Posterior vena cava (tissue), 2 donors: Measurements from ENCODE around the gene GPR152. TPM values are rescaled to one million over a fixed set of nuclear protein-coding genes. Genes with fewer than 3 reads are reported as not detected.
"Not testable (repeated sequence)": the region's sequence is repeated elsewhere in the genome, so short reads cannot be mapped to it uniquely, and the experiment has no call there.

Experiments used
- DNase-seq: peaks from one replicate; pipeline ENCODE4 v3.0.0-alpha.2; 2020; ENCODE audit warnings: low spot score
- intact Hi-C, 2 donors: fragments of 100-400 bp; cut with DNase I; formaldehyde crosslinking; loops; one replicate each; pipeline versions ENCODE4 v1.14.1 to v1.14.2; 2022 to 2023
- total RNA-seq, 2 donors: library from RNA; stranded (reverse); fragmentation: NEBNext Ultra II Directional; extraction: Animal tissue kit (Norgen Biotek cat#: 25700); gene quantifications; one replicate each; pipeline ENCODE4 v1.2.1, GENCODE V29; 2021
- donor health status: DM: yes; HTN: yes; CAD: no.
- donor health status: DM: yes; HTN: yes; CAD: no.

The GPR152 gene
- total RNA-seq, 2 donors from 2014 or later = not detected

DNA sequence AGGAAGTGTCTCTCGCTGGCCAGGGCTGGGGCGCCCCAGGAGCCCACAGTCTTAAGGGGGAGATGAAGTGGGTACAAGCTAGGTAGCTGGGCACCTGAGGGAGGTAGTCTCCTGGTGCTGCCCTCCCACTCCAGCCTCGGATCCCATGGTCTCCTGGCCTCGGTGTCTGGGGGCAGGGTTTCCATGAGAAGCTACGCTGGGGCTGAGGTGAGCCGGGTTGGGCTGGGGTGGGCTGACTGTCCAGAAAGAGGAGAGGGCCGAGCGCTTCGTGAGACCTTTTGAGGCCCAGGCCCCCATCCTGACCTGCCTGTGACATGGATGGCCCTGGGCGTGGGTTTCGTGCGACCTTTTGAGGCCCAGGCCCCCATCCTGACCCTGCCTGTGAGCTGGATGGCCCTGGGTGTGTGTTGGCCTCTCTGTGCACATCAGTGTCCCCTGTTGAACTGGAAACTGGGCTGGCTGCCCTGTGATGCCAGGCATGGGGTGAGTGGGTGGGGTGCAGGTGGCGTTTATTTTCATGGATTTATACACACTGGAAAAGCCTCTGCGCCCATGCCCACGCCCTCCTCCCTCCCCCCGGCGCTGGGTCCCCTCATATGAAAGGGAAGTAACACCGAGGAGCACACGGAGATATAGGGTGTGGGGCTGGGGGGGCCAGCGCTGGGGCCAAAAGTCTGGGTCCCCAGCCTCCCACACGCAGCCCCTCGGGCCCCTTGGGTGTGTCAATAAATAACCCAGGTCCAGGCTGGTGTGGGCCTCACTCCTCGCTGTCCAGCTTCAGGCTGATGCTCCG lies 38.9 kb upstream of the GPR152 start:
- intact Hi-C loops = no loop called here
- DNase-seq = no peak

DNA sequence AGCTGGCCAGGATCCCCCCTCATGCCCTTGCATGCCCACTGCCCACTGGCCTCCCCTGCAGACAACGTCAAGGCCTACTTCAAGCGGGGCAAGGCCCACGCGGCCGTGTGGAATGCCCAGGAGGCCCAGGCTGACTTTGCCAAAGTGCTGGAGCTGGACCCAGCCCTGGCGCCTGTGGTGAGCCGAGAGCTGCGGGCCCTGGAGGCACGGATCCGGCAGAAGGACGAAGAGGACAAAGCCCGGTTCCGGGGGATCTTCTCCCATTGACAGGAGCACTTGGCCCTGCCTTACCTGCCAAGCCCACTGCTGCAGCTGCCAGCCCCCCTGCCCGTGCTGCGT lies 38.2 kb upstream of the GPR152 start:
- DNase-seq = no peak
- intact Hi-C loops = no loop called here

DNA sequence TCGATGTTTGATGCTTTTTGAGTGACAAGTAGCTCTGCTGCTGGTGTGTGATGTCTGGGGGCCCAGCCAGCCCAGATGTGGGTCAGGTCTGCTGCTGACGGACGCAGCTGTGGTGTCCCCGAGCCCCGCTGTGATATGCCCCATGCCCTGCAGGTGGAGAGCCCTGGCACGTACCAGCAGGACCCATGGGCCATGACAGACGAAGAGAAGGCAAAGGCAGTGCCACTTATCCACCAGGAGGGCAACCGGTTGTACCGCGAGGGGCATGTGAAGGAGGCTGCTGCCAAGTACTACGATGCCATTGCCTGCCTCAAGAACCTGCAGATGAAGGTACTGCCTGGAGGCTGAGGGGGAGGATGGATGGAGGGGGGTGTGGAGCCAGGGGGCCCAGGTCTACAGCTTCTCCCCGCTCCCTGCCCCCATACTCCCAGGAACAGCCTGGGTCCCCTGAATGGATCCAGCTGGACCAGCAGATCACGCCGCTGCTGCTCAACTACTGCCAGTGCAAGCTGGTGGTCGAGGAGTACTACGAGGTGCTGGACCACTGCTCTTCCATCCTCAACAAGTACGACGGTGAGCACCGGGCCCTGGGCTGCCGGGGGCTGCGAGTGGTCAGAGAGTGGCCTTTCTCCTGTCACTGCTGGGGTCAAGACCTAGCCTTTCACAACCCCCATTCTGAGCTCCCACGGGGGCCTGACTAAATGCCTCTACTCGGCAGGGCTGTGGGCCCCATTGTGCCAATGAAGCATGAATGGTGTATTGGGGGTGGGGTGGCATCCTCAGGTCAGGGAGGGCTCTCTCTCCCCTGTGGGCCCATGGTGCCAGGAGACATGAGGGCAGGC lies 37.6 kb upstream of the GPR152 start:
- intact Hi-C loops = no loop called here
- DNase-seq = no peak

DNA sequence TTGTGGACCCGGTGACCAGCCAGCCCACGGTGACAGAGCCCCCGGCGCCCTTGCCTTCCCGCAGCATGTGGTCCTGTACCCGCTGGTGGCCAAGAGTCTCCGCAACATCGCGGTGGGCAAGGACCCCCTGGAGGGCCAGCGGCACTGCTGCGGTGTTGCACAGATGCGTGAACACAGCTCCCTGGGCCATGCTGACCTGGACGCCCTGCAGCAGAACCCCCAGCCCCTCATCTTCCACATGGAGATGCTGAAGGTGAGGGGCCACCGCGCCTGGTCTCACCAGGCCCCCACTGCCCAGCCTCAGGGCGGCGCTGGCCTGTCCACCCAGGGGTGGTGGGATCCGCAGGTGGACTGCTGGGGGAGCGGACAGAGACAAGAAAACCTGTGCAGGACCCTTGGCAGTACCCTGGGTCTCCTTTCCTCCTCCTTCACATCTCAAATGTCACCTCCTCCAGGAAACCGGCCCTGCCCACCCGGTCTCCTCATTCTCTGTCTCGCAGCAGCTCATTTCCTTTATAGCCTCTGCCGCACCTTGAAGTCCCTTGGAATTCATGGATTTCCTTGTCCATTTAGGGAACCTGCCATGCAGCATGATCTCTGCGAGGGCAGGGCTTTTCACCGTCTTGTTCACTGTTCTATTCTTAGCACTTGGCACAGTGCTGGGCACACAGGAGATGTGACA lies 36.8 kb upstream of the GPR152 start:
- intact Hi-C loops = no loop called here
- no peak for DNase-seq

DNA sequence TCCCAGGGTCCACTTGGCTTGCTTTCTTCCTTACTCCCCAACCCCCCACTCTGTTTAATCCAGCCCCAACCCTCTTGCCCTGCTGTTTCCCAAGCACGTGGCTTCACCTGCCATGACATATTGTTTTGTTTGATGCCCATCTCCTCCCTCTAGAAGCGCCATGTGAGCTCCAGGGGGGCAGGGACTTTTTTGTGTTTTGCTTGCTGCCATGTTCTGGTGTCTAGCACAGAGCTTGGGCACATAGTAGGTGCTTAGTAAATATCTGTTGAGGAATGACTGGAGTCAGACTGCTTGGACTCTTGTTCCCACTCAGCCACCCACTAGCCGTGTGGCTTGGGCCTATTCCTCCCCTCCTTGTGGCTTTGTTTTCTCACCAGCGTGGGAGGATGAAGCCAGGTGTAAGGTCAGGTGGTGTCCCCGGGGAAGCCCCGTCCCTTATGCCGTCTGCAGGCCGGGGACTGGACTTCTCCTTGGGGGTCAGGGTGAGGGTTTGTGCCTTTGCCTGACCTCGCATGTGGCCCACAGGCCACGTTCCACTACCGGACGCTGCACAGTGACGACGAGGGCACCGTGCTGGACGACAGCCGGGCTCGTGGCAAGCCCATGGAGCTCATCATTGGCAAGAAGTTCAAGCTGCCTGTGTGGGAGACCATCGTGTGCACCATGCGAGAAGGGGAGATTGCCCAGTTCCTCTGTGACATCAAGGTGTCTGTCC lies 34.1 kb upstream of the GPR152 start:
- DNase-seq = no peak

DNA sequence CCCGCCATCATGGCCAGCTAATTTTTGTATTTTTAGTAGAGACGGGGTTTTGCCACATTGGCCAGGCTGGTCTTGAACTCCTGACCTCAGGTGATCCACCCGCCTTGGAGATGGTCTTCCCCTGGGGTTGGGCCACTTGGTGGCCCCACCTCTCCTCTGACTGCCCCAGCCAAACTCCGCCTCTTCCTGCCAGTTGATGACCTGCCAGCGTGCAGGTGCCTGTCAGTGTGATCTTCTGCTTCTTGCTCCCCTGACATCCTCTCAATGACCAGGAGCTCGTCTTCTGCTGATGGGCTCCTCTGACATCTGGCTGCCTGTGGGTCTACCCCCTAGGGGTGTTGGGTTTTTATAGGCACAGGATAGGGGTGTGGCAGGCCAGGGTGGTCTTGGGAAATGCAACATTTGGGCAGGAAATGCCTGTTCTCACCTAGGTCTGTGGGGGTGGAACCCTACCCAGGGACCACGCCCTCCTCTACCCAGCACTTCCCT lies 33.4 kb upstream of the GPR152 start:
- intact Hi-C loops, DNase-seq: not testable (repeated sequence)

More for the DNA sequence above, 34.1 kb upstream of the GPR152 start:
- intact Hi-C loops = no loop called here

DNA sequence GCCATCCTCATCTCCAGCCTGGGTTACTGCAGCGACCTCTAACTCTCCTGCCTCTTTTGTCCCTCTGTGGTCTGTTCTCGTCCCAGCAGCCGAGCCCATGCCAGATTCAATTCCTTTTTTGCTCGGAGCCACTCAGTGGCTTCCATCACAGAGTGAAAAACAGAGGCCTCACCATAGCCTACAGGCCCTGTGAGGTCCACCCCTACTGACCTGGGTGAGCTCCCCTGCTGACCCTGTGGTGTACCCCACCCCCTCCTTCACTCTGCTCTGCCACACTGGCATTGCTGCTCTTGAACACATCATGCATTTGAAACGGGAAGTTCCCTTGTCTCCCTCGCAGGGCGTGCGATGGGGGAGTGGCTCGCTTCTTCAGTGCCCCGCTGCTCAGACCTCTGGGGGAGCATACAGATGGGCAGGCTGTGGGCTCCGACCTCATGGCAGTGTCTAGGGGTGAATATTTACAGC lies 32.4 kb upstream of the GPR152 start:
- no peak for DNase-seq
- intact Hi-C loops = no loop called here

DNA sequence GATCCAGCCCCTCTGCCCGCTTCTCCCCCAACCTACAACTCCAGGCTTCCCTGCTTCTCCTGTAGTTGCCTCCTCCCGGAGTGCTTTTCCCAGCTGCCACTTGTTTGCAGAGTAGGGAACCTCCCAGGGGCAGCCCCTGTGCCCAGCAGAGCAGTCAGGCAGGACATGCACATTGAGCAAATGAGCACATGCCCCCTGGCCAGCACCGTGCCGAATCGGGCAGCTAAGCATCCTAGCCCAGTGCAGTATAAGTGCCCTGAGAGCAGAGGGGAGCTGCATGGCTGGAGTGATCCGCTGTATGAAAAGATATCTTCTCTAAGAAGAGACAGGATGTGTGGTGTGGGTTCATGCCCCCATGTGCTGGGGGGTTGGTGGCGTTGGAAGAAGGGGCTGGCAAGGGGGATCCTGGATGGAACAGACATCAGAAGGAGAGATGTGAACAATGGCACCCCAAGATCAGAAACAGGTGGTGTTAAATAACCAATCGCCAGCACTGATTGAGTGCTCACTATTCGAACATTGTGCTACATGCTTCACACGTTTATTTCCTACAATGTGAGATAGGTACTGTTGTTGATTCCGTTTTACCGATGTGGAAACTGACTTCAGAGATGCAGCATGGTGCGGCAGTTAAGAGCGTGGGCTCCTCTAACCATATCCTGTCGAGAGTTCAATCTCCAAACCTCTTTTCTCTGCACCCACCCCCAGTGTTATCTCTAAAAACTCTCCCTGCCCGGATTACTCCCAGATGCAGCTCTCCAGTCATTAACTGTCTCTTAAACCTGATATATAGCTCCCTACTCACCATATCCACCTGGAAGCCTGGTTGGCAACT lies 31.5 kb upstream of the GPR152 start:
- intact Hi-C loops = no loop called here
- DNase-seq = no peak

DNA sequence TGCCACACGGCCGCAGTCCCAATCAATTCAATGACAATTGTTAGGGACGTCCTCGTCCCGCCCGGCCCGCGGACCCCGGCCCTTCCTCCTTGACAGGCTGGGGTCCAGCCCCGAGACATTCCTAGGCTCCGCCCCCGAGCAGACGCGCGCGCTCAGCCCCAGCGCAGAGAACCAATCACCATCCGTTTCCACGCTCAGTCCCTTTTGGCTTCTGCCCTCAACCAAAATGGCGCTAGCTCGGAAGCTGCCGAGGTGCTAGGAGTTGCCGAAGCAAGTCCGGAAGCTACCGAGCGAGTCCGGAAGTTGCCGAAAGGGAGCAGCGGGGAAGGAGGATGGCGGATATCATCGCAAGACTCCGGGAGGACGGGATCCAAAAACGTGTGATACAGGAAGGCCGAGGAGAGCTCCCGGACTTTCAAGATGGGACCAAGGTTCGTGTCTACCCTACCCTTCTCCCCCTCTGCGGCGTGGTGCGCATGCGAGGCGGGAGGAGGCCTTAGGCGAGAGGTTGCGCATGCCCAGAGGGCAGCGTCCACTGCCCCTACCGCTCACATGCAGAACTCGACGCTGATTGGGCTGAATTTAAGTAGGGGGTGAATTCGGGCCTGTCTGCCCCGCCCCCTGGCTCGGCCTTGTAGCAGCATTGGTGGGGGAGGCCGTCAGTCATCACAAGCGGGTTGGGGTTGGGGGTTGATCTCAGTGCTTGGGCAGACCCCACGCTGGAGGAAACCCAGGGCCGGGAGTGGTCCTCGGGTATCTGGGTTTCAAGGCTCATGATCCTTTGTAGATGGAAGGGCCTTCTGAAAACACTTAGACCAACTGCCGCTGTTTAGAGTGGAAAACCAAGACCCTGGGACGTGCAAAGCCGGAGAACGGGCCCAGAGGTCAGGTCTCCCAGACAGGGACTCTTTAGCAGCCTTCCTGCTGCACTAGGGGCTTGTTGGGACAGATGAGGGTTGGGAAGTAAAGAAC lies 30.6 kb upstream of the GPR152 start, which contains the start of gene AIP:
AIP (plus strand) TSS at position 200 of the 972 bp plus-strand sequence; CDS start at position 333, 133 bp downstream.
- intact Hi-C loops = no loop called here
- peak; percentile 99 for DNase-seq

DNA sequence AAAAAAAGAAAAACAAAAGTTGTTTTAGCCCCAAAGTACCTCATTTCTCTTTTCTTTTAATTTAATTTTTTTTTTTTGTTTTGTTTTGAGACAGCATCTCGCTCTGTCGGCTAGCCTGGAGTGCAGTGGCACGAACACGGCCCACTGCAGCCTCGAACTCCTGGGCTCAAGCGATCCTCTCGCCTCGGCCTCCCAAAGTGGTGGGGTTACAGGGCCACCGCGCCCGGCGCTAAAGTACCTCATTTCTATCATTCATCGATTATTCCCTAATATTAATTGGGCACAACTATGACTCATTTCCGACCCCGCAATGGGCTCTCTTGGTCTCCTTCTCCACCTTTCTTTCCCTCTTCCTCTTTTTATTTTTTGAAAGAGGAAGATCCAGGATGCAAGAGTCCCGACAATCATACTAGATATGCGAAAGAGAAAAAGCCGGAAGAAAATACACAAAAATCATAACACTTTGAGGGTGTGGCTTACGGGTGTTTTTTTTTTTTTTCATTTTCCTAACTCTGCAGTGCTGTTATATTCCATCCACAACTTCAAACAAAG lies 29.8 kb upstream of the GPR152 start:
- intact Hi-C loops = no loop called here
- DNase-seq = no peak

DNA sequence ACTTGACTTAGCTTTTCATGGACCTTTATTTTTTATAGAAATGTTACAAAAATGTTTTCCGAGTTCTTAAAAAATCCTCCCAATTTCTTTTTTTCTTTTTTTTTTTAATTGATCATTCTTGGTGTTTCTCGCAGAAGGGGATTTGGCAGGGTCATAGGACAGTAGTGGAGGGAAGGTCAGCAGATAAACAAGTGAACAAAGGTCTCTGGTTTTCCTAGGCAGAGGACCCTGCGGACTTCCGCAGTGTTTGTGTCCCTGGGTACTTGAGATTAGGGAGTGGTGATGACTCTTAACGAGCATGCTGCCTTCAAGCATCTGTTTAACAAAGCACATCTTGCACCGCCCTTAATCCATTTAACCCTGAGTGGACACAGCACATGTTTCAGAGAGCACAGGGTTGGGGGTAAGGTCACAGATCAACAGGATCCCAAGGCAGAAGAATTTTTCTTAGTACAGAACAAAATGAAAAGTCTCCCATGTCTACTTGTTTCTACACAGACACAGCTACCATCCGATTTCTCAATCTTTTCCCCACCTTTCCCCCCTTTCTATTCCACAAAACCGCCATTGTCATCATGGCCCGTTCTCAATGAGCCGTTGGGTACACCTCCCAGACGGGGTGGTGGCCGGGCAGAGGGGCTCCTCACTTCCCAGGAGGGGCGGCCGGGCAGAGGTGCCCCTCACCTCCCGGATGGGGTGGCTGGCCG lies 25.0 kb upstream of the GPR152 start:
- DNase-seq, intact Hi-C loops: not testable (repeated sequence)

DNA sequence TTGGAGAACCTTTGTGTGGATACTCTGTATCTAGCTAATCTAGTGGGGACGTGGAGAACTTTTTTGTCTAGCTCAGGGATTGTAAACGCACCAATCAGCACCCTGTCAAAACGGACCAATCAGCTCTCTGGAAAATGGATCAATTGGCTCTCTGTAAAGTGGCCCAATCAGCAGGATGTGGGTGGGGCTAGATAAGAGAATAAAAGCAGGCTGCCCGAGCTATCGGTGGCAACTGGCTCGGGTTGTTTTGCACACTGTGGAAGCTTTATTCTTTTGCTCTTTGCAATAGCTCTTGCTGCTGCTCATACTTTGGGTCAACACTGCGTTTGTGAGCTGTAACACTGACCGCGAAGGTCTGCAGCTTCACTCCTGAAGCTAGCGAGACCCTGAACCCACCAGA lies 24.2 kb upstream of the GPR152 start:
- DNase-seq, intact Hi-C loops: not testable (repeated sequence)

DNA sequence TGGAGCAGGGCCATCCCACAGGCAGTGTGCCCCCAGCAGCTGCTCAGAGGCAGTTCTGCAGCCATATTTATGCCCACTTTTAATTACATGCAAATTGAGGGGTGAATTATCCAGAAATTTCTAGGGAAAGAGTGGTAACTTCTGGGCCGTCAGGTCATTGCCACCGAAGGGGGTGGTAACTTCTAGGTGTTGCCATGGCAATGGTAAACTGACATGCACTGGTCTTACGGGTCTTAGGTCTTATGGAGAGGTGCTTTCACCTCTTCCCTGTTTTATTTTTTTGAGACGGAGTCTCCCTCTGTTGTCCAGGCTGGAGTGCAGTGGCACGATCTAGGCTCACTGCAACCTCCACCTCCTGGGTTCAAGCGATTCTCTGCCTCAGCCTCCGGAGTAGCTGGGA lies 20.4 kb upstream of the GPR152 start:
- no peak for DNase-seq
- intact Hi-C loops = no loop called here

DNA sequence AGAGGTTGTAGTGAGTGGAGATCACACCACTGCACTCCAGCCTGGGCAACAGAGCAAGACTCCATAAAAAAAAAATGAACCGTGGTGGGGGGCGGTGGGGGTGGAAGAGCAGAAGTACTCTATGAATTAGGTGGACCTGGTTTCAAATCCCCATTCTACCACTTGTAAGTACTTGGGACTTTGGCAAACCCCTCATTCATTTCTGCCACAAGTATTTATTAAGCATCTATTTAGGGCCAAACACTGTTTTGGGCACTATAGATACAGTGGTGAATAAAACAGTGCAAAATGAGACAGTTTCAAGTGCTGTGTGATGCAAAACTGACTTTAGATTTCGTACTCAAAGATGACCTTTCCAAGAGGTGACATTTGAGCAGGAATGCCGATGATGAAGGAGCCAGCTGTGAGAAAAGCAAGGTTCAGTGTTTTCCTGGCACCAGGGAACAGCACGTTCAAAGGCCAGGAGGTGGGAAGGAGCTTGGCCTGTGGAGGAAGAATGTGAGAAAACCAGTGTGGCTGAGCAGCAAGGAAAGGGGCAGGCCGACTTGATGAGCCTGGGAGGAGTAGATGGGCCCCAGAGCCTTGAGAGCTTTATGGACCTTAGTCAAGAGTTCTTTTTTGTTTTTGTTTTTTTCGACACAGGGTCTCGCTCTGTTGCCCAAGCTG lies 17.9 kb upstream of the GPR152 start:
- no peak for DNase-seq
- intact Hi-C loops = no loop called here

DNA sequence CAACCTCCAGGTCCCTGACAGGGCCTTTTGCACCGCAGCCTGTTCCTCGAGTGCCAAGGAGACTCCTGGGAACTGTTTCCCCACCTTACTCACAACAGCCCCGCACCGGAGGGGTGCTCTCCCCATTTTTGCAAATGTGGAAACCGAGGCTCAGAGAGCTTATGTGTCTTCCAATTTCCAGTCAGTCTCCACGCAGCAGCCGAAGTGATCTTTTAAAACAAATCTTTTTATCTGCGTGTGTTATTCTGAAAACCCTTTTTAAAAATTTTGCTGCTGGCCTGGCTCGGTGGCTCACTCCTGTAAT lies 16.9 kb upstream of the GPR152 start:
- no peak for DNase-seq
- intact Hi-C loops = no loop called here
